B cell (primary cell): ENCODE results near the gene ITGB2. TPM values are rescaled to one million over a fixed set of nuclear protein-coding genes. Genes with fewer than 3 reads are reported as not detected.

ENCODE experiments used
- ATAC-seq: fragments of 200-7000 bp; cut with Tn5 transposase; one replicate; pipeline ENCODE4 v1.10.0; 2021; ENCODE audit warnings: low read depth, mild to moderate bottlenecking, moderate number of reproducible peaks, moderate library complexity
- CTCF ChIA-PET: fragments of 350-600 bp; sonication (Branson Sonifier 250); formaldehyde crosslinking; loops from one replicate; lab custom pipeline; 2021; ENCODE audit warnings: antibody characterized with exemption, inconsistent platforms; lab: Charles Lee
- POLR2A ChIA-PET: fragments of 350-600 bp; sonication (Branson Sonifier 250); formaldehyde crosslinking; loops from one replicate; lab custom pipeline; 2021; ENCODE audit warnings: antibody characterized with exemption; lab: Charles Lee
- DNase-seq: peaks from one replicate; pipeline ENCODE4 v3.0.0; 2013
- H2AFZ ChIP-seq: 2 replicates; pipeline ENCODE4 v1.6.1; 2012; ENCODE audit warnings: mild to moderate bottlenecking, low read depth, low read length; ENCODE audit not compliant: insufficient read depth, poor library complexity, severe bottlenecking
- H3K27ac ChIP-seq, 2 donors: 1 replicate in 1 of 2; 2 replicates in 1 of 2; pipeline ENCODE4 v1.5.1; 2012 to 2013; ENCODE audit warnings: low read length in 2 of 2, mild to moderate bottlenecking in 2 of 2, moderate library complexity in 1 of 2
- H3K27me3 ChIP-seq, 4 experiments: fragments of 200-600 bp in 1 of 4; sonication (generic) in 1 of 4; replicated peaks in 1 of 4; 1 replicate in 2 of 4; 2 replicates in 2 of 4; pipeline versions ENCODE4 v1.6.1 to v1.7.0; 2013 to 2016; ENCODE audit warnings: low read length in 3 of 4, mild to moderate bottlenecking in 2 of 4, mixed read lengths in 1 of 4, moderate library complexity in 1 of 4; ENCODE audit not compliant: insufficient read depth in 4 of 4, control insufficient read depth in 3 of 4; ENCODE audit errors: control extremely low read depth in 1 of 4
- H3K36me3 ChIP-seq, 2 experiments: replicated peaks in 1 of 2; 1 replicate in 1 of 2; 2 replicates in 1 of 2; pipeline versions ENCODE4 v1.6.1 to v1.7.1; 2013; ENCODE audit warnings: low read length in 1 of 2; ENCODE audit not compliant: insufficient read depth in 2 of 2, control insufficient read depth in 1 of 2; ENCODE audit errors: control extremely low read depth in 1 of 2, extremely low read depth in 1 of 2
- H3K4me1 ChIP-seq, 2 donors: fragments of 200-600 bp in 1 of 2; sonication (generic) in 1 of 2; 1 replicate in 1 of 2; 2 replicates in 1 of 2; pipeline versions ENCODE4 v1.5.1 to v1.6.1; 2013 to 2017; ENCODE audit warnings: low read length in 2 of 2; ENCODE audit not compliant: control insufficient read depth in 2 of 2, insufficient read depth in 2 of 2
- H3K4me2 ChIP-seq: replicated peaks from 2 replicates; pipeline ENCODE3; 2012; ENCODE audit warnings: mild to moderate bottlenecking, low read depth, low read length; ENCODE audit not compliant: poor library complexity, severe bottlenecking
- H3K4me3 ChIP-seq, 5 experiments: fragments of 200-600 bp in 1 of 5; sonication (generic) in 1 of 5; 1 replicate in 3 of 5; 2 replicates in 2 of 5; pipeline versions ENCODE4 v1.5.1 to v1.7.0; 2011 to 2016; ENCODE audit warnings: low read length in 4 of 5, mild to moderate bottlenecking in 4 of 5, low read depth in 2 of 5, control low read depth in 1 of 5, moderate library complexity in 1 of 5; ENCODE audit not compliant: insufficient read depth in 1 of 5; ENCODE audit errors: control extremely low read depth in 1 of 5, extremely low read depth in 1 of 5
- H3K79me2 ChIP-seq: fragments of 200-600 bp; sonication (generic); one replicate; pipeline ENCODE4 v1.6.0; 2016; ENCODE audit warnings: low read length; ENCODE audit not compliant: control insufficient read depth, insufficient read depth
- H3K9ac ChIP-seq: fragments of 200-600 bp; sonication (generic); 2 replicates; pipeline ENCODE4 v1.6.1; 2017; ENCODE audit warnings: mild to moderate bottlenecking, low read length, moderate library complexity
- H3K9me3 ChIP-seq, 3 donors: one replicate each; pipeline versions ENCODE4 v1.6.1 to v1.7.1; 2013; ENCODE audit warnings: low read length in 2 of 3; ENCODE audit not compliant: control insufficient read depth in 2 of 3, insufficient read depth in 1 of 3; ENCODE audit errors: control extremely low read depth in 1 of 3
- H4K20me1 ChIP-seq: 2 replicates; pipeline ENCODE4 v1.6.0; 2012; ENCODE audit warnings: mild to moderate bottlenecking, low read length; ENCODE audit not compliant: insufficient read depth, control insufficient read depth, poor library complexity, severe bottlenecking
- H3K27ac Mint-ChIP-seq: one replicate; pipeline ENCODE4 v1.8.0; 2021; ENCODE audit warnings: mixed read lengths
- H3K27me3 Mint-ChIP-seq: one replicate; pipeline ENCODE4 v1.8.0; 2021; ENCODE audit warnings: mixed read lengths
- H3K4me1 Mint-ChIP-seq: one replicate; pipeline ENCODE4 v1.8.0; 2021; ENCODE audit warnings: mixed read lengths
- H3K4me3 Mint-ChIP-seq: one replicate; pipeline ENCODE4 v1.8.0; 2021; ENCODE audit warnings: mixed read lengths
- H3K9me3 Mint-ChIP-seq: one replicate; pipeline ENCODE4 v1.8.0; 2022; ENCODE audit warnings: mixed read lengths; ENCODE audit not compliant: insufficient read depth
- CTCF ChIP-seq: fragments of 200-600 bp; IDR thresholded peaks from one replicate; pipeline ENCODE4 v1.8.0; 2022; ENCODE audit warnings: antibody characterized with exemption, mild to moderate bottlenecking
- EZH2 ChIP-seq: IDR thresholded peaks from 2 replicates; pipeline ENCODE4 v1.6.1; 2012; ENCODE audit warnings: borderline replicate concordance, low read depth, mild to moderate bottlenecking, moderate library complexity, low read length; ENCODE audit not compliant: insufficient read depth, poor library complexity, severe bottlenecking
- WGBS: methylation state at CpG from one replicate; pipeline ENCODE4 v1.1.5; 2013; ENCODE audit warnings: missing lambda C conversion rate; ENCODE audit not compliant: insufficient coverage; 5-methylcytosine and 5-hydroxymethylcytosine counted together
- intact Hi-C: fragments of 100-400 bp; cut with micrococcal nuclease; formaldehyde crosslinking; loops from one replicate; pipeline ENCODE4 v1.10.0; 2022
- polyA plus RNA-seq: library from polyadenylated mRNA; depleted of rRNA; stranded (reverse); fragments of >200 nt; gene quantifications from 2 replicates; pipeline ENCODE4 v1.2.3, GENCODE V29; 2012
- total RNA-seq, 2 donors: library from RNA; stranded (reverse); fragments of 120-200 nt in 1 of 2; gene quantifications; 1 replicate in 1 of 2; 2 replicates in 1 of 2; pipeline versions ENCODE4 v1.2.3 to v1.2.4, GENCODE V29; 2013 to 2022

The ITGB2 gene
- total and polyA plus RNA-seq, 2 donors (not counting 1 experiment from before 2014, with no cell fraction given), result 102 to 368 TPM

GRCh38 chr21:44958471-44959191 lies 37.9 kb upstream of the ITGB2 start:
- peaks cover 62% of the 10 kb centered on the region for H3K79me2 ChIP-seq
- no peak overlapping the region for H3K27ac Mint-ChIP-seq
- H3K9me3 Mint-ChIP-seq, result no peaks in the 10 kb centered on the region

More at GRCh38 chr21:44958471-44959191, 37.9 kb upstream of the ITGB2 start:
- peaks cover 58% of the 10 kb centered on the region for H4K20me1 ChIP-seq
- DNase-seq (no peak), ATAC-seq (no peak)
- WGBS, result 92% methylated on average over 28 of the region's 28 CpGs
- no peak for TF ChIP-seq EZH2
- TF ChIP-seq CTCF, result no peak
- H3K4me2 ChIP-seq, result no peak overlapping the region
- no peak overlapping the region for H3K4me3 Mint-ChIP-seq
- no peak overlapping the region for H3K9ac ChIP-seq
- H2AFZ ChIP-seq, result no peak overlapping the region
- H3K4me1 Mint-ChIP-seq, result peaks cover 3% of the 10 kb centered on the region
- no peak overlapping the region for H3K4me3 ChIP-seq
- CTCF ChIA-PET, result interaction anchor here (0.6 to 9.6 kb wide), 3 partner anchors 9 to 180 kb away, joined by 3 to 62 read pairs (median 5); no protein-coding TSS in a partner anchor
- no peaks in the 10 kb centered on the region for H3K27me3 ChIP-seq
- H3K27ac ChIP-seq, result no peak overlapping the region
- H3K27me3 Mint-ChIP-seq, result no peaks in the 10 kb centered on the region
- H3K9me3 ChIP-seq, result no peaks in the 10 kb centered on the region
- H3K36me3 ChIP-seq, result peaks cover 0 to 44% of the 10 kb centered on the region in 2 experiments
- POLR2A ChIA-PET, result no interaction called here
- H3K4me1 ChIP-seq, result no peaks in the 10 kb centered on the region
- intact Hi-C loops, result no loop called here
